GM12875 (cell line): Measurements from ENCODE around the gene SPINT1.

Experiments
- H3K4me3 ChIP-seq: one replicate; pipeline ENCODE4 v1.5.1; 2011; ENCODE audit warnings: low read depth, low read length, control low read depth
- TF ChIP-seq, protein P1 (sequence below): IDR thresholded peaks from 2 replicates; pipeline ENCODE4 v1.5.1; 2011; ENCODE audit warnings: low read depth, mild to moderate bottlenecking, control low read depth, inconsistent platforms, low read length, moderate library complexity, borderline replicate concordance; ENCODE audit not compliant: insufficient read depth

Gene SPINT1

DNA sequence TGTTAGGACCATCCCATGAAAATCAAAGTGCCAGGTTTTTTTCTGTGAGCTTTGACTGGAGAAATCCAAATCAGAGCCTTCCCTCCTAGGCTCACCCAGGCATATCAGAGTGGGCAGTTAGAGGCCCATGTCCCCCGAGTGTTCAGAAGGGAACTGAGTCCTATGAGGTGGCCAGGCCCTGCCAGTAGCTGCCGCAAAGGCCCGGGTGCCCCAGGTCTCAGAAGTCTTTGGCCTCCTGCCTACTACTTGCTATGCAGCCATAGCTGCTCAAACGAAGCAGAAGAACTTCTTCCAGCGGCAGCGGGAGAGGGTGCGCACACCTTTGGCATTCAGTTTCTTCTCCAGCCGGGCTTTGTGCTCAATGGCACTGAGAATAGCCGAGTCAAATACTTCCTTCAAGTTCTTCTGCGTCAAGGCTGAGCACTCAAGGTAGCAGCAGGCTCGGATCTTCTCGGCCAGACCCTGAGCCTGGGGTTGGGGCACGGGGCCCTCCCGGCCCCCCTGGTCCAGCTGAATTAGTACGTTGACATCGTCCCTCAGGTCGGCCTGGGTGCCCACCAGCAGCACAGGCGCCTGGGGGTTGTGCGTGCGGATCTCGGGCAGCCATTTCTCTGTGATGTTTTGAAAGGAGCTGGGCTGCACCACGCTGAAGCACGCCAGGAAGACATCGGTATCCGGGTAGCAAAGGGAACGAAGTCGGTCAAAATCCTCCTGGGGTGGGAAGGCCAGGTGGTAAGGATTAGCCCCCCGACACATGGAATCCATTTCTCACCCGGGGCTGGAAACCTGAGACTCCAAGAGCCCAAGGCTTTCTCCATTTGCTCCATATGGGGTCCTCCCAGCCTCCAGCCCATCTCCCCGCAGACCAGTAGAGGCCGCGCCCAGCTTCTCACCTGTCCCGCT lies 29.2 kb downstream of the SPINT1 start:
- H3K4me3 ChIP-seq = peak overlapping the region; percentile 68
- TF ChIP-seq, protein P1, sequence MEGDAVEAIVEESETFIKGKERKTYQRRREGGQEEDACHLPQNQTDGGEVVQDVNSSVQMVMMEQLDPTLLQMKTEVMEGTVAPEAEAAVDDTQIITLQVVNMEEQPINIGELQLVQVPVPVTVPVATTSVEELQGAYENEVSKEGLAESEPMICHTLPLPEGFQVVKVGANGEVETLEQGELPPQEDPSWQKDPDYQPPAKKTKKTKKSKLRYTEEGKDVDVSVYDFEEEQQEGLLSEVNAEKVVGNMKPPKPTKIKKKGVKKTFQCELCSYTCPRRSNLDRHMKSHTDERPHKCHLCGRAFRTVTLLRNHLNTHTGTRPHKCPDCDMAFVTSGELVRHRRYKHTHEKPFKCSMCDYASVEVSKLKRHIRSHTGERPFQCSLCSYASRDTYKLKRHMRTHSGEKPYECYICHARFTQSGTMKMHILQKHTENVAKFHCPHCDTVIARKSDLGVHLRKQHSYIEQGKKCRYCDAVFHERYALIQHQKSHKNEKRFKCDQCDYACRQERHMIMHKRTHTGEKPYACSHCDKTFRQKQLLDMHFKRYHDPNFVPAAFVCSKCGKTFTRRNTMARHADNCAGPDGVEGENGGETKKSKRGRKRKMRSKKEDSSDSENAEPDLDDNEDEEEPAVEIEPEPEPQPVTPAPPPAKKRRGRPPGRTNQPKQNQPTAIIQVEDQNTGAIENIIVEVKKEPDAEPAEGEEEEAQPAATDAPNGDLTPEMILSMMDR = no peak

DNA sequence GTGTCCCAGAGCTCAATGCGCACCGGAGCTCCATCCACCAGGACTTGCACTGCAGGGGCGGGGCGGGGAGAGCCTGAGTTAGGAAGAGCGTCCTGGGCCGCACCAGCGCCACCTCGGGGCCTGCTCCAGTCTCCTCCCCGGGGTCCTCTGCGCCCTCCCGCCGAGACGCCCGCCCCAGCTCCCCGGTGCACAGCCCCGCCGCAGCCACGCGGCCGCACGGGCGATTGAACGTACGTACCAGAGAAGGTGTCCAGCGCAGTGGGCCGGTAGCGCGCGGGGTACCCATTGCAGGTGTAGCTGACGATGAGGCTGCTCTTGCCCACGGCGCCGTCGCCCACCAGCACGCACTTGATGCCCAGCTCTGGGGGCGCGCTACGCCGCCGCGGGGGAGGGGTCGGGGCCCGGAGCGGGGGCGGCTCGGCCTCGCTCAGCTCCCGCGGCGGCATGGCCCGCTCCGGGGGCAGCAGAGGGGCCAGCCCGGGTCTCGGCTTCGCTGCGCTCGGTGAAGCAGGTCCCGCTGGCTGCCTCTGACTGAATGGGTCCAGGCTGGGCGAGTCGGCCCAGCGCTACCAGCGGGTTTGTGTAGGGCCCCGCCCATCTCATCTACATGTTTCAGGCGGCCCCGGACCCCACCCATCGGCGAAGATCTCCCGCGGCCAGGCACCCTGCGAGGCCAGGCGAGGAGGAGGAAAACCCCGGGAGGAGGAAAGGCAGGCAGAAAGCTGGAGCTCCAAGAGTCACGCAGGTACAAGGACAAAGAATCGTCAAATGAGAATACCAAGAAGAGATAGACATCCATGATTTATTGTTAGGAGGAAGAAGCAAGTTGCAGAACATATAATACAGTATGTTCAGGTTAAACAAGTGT lies 30.1 kb downstream of the SPINT1 start, which contains the start of gene RHOV:
RHOV (minus strand) TSS at position 541 of the 868 bp plus-strand sequence; CDS start at position 446, 95 bp downstream.
- TF ChIP-seq, protein P1 = peak; percentile 55
- H3K4me3 ChIP-seq = peak within 1 kb of the TSS; percentile 68

DNA sequence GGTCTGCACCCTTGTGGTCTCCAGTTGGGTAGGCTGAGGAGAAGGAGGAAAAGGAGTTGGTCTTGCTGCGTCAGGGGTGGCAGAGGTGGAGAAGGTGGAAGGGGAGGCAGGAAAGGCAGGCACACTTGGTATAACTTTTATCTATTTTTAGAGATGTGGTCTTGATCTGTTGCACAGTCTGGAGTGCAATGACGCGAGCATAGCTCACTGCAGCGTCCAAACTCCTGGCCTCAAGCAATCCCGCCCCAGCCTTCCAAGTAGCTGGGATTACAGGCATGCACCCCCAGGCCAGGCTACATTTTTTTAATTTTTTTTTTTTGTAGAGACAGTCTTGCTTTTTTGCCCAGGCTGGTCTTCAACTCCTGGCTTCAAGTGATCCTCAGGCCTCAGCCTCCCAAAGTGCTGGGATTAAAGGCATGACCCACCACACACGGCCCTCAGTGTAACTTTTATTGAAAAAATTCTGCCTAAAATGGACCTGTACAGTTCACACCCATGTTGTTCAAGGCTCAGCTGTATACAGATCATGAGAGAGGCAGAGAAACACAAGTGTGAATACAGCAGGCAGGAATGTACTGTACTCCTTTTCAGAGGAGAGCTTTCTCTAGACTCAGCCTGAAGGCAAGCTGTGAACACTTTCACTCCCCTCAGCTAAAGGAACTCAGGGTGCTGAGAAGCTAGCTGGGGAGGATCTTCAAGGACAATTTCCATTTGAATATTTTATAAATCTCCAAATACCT lies 32.3 kb downstream of the SPINT1 start:
- TF ChIP-seq, protein P1 = no peak
- no peak overlapping the region for H3K4me3 ChIP-seq

DNA sequence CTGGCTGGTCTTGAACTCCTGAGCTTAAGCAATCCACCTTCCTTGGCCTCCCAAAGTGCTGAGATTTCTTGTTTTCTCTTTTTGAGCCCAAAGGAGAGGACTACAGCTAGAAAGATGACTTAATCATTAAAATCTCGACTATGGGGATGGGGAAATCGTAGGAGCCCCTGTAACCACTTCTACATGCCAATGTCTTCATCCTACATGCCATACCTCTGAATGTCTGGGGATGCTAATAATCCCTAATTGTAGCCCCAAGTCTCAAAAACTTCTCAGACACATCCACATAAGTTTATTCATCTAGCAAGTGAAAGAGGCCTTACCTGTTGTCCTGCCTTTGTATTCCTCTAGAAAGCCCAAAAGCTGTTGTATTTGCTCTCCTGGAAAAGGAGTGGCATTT lies 33.8 kb downstream of the SPINT1 start:
- TF ChIP-seq, protein P1 = no peak
- no peak overlapping the region for H3K4me3 ChIP-seq

DNA sequence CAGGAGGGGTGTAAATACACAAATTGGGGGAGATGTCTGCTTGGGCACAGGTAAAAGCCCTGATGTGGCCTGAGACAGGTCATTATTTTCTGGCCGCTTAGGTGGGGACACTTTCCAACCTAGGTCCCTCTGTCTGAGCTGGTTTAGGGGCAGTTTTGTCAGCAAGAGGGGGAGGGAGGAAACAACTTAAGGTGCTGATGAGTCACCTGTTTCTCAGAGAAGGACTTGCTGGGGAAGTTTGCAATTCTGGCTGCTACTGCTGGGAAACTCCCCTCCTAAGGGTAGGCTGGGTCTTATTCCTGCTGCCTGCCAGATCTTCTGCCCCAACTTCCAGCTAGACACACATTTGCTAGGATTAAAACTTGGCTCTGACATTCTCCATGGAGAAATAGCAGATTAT lies 34.9 kb downstream of the SPINT1 start:
- no peak overlapping the region for H3K4me3 ChIP-seq
- TF ChIP-seq, protein P1 = no peak

DNA sequence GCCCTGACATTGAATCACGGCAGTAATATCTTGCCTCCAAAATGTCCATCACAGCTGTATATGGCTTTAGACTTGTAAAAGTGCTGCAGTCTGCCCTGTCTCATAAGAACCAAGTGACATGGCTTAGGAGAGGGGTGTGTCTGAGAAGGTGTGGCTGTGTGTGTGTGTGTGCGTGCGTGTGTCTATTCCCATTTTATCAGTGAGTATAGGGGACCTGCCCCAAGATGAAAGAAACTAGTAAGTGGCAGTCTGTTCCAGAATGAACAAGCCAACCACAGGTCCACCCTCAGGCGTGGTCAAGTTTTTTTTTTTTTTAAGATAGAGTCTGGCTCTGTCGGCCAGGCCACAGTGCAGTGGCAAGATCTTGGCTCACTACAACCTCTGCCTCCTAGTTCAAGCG lies 35.8 kb downstream of the SPINT1 start:
- TF ChIP-seq, protein P1 = no peak
- no peak overlapping the region for H3K4me3 ChIP-seq
